GM19023 (cell line): ENCODE measurements around the gene CELF2.

ENCODE experiments used
- ATAC-seq: cut with Tn5 transposase; IDR thresholded peaks from one replicate; pipeline ENCODE4 v1.9.1; 2021; ENCODE audit warnings: mild to moderate bottlenecking, moderate library complexity; ENCODE audit not compliant: unreplicated experiment

The CELF2 gene

DNA sequence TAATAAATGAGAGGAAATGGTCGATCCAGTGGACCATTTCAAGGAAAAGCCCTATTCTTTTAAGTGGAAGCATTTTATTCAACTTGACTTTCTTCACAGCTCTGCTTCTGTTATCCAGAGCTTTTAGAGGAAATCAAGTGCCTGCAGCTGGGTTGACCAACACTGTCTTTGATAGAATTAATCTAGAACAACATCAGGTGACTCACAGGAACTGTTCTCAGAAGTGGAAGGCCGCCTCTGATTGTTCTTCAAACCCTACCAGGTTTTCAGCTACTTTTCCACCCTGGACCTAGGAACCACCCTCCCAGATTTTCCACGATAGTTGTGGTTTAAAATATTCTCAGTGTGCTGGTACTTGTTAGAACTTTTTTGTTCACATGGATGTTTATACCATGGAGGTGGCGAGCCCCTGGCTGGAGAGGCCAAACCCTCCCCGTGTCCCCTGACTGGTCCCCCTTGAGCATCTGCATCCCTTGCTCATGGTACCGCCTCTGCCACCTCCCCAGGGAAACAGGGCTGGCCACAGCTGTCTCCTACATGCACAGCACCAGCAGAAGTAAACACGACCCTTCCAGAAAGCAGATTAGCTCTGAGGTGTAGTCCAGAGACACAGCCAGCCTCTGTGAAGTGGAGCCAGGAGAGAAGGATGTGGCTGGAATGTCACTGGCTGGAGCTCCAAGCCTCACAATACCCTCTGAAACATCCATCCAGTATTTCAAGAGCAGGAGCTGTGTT is 300.4 kb downstream of the CELF2 start:
- no peak for ATAC-seq

DNA sequence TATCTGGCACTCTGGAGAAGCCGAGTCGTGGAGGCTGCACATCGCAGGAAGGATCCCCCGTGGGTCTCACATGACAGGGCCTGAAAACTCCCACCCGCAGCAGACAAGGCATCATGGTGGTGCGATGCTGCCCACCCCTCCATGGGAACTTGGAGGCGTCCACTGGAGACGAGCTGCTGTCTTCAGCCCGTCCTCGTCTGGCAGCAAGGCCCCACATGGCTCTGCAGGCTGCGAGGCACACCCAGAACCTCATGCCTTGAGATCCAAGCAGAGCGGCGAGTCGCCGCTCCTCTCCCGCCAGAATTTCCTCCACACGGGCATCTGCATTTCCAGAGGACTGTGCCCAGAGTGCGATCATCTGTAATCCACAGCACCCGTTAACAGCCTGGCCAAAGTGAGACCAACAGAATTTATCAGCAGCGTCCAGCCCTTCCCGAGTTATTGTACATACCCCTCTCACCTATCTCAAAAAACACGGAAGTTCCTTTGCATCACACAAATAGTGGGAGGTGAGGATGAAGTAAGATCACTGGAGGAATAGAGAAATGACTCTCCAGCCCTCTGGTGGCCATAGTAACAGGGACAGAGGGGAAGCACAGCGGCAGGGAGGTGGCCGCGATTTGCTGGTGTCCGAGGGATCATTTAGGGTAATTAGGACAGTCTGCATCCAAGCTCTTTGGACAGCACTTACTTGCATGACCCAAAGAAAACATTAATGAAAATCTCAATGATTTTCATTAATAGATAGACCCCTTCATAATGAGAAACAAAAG is 301.3 kb downstream of the CELF2 start:
- no peak for ATAC-seq

DNA sequence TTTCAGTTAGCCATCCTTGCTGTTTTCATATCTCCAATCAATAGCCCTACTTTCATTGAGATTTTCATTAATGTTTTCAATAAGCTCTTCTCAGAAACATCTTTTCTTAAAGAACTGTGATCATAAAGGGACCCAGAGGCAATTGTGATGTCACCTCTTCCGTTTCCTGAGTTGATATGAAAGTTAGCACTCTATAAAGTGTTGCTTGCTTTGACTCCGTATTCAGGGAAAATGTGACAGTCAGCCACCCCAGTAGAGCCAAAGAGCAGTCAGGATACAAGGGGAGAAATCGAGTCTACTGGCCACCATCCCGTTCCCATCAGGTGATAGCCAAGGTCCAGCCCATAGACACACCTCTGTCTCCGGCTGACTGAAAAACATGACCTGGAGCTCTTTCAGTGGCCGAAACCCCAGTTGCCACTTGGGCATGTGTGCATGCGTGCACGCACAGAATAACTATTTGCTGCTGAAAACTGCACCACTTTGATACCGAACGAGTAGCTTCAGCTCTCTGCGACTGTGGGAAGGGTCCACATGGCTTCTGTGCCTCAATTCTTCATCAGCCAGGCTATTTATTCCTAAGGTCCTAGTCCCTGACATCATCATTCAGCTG is 302.4 kb downstream of the CELF2 start:
- ATAC-seq: no peak

DNA sequence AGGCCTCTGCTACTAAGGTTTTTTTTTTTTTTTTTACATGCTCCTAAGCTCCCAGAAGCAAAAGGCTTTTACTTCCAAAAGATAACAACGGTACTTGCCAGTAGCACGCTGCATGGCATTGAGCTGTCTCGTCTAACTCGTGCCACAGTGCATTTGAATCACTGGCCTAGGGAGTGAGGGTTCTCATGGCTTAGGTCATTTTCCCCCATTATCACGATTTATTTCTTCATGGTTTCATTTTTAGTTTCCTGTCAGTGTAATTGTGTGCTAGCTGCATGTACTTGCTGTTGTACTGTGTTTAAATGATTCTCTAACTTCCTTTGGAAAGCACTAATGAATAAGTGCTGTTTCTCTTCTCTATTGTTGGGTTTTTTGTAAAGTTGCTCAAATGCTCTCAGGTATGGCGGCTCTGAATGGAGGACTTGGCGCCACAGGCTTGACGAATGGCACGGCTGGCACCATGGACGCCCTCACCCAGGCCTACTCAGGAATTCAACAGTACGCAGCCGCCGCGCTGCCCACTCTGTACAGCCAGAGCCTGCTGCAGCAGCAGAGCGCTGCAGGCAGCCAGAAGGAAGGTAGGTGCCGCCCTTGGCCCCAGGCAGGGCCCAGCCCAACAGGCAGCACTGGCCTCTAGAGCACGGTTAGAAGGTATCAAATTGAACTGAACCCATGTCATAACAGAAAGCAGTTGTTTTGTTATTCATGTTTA is 303.3 kb downstream of the CELF2 start:
- ATAC-seq: no peak

DNA sequence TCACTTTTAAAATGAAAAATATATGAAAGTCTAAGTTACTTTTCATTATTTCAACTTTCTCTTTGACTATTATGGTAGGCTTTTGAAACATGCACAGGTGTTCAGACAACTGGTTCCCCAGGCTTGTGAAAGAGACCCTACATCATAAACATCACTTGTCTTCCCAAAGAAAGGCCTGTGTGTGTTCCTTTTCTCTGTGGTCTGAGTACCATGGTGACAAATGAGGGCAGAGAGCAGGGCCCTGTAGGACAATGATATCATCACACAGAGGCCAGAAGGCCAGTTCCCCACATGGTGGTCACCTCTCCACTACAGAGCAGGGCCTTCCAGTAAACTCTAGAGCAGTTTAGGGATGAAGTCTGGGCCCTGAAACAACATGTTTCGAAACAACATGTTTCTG is 305.0 kb downstream of the CELF2 start:
- no peak for ATAC-seq

DNA sequence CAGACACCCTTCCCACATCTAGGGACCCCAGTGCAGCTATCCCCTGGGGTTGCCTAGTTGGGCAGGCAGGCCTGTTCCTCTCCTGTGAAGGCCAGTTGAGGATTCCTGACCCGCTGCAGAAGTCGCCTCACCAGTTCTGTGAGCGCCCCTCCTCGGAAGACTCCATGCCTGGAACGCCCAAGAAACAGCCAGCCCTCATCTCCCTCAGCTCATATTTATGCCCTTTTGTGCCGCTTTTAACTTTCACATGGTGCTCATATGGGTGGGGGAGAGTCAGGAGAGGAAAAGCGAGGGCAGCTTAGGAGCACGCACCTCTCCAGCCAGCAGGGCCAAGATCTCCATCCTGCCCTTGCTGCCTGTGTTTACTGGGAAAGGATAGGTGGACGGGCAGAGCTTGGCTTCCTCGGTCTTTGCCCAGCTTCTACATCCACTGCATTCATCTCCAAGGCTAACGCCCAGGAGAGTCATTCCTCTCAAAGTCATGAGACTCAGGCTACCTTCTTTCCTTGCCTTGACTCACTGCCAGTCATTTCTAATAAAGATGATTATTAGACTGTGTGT is 307.2 kb downstream of the CELF2 start:
- no peak for ATAC-seq

DNA sequence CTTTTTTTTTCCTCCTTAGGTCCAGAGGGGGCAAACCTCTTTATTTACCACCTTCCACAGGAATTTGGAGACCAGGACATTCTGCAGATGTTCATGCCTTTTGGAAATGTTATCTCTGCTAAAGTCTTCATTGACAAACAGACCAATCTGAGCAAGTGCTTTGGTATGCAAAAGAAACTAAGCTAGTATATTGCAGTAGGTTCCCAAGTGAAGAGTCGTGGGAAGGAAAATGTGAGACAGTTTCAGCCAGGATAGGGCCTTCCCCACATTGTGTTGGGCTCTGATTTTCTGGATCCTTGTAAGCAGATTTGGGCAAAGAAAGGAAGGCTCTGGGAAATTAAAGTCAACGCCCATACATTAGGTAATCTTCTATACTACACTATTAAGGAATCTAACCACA is 308.1 kb downstream of the CELF2 start:
- ATAC-seq: no peak

DNA sequence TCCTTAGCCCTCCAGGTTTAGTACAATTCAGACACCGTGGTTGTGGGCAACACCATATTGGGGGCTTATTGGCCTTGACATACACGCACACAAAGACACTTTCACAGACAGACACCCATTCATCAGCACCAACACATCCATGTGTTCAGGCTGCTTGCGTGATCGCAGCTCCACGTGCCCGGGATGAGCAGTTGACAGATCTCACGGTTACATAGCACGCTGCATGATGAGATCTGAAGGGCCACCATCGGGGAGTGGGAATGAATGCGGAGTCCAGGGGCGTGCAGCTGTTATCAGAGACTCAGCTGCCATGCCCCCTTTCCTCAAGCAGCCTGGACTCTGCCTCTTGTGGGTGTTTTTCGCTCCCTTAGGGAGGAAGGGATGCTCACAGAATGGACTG is 308.6 kb downstream of the CELF2 start:
- ATAC-seq: no peak

DNA sequence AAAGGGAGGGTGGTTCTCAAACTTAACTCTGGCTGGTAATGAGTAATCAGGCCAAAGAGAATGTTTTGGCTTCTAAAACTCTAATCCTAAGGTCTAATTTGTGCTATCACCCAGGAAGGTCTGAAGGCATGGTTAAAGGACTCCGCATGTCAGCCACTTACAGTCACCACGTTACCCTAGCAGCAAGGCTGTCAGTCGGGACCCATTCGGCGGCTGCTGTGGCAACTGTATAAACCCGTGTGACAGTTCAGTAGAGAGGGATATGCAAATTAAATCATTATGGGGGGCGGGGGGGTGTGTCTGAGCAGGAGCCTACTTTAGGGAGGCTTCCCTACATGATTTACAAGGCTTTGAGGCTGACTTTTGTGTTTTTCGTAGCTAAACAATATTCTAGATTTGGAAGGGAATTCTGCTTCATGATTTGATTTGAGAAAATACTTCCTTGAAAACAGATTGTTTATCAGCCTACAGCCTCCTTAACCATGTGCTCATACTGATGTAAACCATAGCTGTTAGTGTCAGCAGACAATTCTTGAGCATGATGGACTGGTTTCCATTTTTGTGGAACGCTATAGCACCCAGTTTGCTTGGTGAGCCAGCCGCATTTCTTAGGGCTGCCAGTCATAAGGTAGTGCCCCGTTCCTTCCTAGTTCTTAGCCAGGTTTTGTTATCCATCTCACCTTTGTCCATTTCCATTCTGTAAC is 309.4 kb downstream of the CELF2 start:
- no peak for ATAC-seq

DNA sequence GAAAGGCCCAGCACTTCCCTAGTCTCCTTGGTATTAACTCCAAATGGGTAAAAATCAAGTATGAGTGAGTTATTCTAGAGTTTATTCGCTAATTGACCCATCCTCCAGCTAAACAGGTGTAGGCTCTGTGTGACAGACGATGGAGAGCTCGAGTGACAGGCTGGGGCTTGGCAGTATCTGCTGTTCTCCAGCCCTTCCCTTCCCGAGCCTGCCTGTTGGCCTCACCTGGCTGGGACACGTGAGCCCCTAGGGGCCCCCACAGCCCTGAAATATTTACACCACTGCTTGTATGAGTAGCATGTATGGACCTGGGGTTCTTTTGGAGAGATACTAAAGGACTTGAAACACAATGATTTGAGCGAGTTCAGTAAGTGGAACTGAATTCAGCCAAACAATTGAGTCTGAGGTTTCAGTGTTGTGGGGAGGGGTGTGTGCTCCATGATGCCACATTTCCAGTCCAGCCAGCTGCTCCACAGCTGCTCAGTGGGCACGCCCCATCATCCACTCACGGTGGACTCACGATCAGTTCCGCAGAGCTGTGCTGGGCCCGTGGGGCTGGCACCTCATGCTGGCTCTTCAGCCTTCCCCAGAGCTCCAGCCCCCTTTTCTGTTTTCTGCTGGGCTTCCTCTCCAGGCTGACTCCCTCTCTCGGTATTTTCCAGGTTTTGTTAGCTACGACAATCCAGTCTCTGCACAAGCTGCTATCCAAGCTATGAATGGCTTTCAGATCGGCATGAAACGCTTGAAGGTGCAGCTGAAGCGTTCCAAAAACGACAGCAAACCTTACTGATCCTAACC is 310.8 kb downstream of the CELF2 start:
- ATAC-seq: no peak

DNA sequence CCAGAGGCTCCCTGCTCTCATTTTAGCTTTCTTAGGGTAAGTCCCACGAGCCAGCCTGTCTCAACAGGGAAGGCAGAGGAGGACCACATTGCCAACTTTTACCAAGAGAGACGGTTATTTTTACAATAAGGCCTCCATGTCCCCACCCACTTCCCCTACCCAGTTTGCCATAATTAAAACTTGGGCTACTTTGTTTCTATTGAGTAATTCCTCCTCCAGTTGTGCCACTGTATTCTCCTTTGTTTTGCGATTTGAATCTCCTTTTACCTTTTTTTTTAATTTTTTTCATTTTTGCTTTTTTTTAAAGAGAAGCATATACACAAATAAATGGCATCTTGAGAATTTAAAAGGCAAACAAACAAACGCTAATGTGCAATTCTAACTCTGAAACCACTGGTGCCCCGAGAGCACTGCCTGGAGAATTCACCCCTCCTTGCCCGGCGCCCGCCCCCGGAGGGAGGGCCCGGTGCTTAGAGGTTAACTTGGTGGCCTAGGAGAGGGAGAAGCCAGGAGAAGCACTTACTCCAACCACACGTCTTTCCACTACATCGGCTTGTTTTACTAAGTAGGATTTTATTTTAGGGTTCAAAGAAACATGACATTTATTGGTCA is 311.5 kb downstream of the CELF2 start:
- ATAC-seq: no peak

DNA sequence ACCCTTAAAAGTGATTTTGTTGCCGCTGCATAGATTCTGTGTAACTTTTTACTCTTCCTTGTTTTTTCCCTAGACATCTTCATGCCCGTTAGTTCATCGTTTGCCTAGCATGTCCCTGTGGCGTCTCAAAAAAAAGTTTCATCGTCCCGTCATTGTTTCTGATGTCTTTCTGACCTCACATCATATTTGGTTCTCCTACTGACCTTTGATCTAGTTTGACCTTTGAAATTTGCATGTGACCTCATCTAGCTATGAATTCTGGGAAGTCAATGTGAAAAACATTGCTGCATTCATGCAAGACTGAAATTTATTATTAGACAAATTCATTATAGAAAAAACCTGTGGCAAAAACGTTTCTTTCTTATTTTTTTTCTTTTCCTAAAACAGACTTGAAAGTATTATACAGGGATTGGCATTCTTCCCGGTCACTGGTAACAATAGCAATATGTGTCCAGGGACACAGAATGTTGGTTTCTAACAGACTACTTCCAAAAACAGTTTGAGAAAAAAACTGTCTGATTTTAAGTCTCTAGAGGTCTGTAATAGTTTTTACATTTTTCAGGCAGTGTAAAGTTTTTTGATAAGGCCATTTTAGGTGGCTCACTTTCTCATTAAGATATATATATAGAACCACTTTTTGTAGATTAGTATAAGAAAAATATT is 312.8 kb downstream of the CELF2 start:
- ATAC-seq: no peak

DNA sequence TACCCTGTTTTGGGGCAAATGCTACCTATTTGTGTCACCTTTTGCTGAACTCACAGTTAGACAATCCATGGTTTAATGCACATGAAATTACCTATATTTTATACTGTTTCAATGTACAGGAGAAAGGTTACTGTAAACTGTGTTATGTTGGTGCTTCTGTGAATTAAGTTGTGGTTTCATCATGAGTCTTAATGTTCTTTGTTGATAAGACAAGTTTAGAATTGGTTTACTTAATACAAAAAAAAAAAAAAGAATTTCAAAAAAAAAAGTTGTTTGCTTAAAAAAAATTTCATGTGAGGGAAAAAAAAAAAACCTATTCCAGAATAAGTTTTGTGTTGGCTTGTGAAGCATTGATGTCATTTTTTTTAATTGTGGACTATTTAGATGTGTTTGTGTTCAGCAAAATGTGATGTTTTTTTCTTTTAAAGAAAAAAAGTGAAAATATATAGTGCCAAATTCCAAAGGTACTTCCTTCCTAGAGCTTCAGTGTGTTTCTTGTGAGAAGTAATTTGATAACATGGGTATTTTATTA is 313.4 kb downstream of the CELF2 start:
- no peak for ATAC-seq

DNA sequence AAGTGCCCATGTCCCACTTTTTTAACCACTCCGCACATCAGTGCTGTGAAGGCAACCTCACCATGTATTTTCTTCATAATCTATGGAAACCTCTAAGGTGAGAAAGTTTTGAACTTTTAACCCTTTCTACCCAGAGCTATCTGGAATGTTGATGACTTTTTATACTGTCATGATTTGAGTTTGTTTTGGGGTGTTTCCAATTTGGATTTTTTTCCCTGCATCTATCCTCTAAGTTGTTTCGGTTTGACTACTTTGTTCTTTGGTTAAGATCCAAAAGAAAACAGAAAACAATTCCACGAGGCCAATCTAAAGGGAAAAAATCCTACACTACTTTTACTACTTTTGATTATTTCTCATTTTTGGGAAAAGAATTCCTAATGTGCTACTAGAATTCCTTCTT is 314.1 kb downstream of the CELF2 start:
- no peak for ATAC-seq

DNA sequence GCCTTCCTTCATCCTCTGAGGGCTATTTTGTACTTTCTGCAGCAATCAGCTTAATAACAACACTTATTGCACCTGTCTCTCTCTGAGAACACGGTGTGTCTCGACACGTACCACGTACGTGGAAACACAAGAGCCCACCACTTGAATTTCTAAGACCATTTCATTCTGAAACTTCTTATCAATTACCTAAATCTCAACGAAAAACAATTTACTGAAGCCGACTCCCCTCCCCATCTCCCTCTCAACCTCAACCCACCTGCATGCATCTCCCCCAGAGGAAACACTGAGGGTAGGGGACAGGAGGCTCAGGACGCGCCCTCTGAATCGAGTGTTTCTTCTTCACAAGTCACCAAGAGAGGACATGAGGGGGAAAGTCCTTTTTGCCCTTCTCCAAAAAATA is 315.2 kb downstream of the CELF2 start:
- ATAC-seq: no peak

DNA sequence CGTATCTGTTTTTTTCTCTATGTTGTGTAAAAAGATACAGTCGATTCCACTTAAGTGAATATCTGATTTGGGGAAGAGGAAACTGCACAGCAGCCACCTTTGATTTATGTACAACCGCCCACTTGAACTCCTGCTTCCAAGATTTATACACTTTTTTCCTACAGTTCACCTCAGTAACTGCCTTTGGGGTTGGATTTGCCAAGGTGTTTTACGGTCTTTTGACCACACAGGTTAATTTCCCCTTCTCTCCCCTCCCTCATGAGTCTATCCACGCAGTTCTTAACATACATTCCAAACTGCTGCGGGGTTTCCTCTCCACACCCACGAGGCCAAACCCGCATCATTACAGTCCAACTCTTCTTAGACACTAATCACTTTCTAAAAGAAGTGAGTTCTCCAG is 316.8 kb downstream of the CELF2 start:
- no peak for ATAC-seq

DNA sequence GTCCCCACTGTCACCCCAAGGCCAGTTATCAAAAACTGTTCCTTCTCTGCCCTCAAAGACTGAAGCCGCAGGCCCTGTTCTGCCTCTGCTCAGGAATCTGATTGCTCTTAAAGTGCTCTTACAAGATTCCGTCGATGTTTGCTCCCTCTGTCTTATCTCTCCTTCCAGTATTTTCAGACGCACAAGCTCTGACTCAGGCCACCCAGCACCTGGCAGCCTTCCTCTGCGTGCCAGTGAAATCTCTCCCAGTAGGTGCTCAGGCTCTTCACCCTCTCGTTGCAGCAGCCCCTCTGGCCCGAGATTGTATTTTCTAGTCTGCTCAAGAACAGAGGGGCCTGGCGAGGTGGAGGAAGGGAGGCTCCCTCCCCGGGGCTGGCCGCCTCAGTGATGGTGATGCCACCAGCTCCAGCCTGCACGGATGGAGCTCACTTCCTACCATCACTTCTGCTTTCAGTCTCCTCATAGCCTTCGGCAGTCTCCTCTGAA is 317.5 kb downstream of the CELF2 start:
- no peak for ATAC-seq

DNA sequence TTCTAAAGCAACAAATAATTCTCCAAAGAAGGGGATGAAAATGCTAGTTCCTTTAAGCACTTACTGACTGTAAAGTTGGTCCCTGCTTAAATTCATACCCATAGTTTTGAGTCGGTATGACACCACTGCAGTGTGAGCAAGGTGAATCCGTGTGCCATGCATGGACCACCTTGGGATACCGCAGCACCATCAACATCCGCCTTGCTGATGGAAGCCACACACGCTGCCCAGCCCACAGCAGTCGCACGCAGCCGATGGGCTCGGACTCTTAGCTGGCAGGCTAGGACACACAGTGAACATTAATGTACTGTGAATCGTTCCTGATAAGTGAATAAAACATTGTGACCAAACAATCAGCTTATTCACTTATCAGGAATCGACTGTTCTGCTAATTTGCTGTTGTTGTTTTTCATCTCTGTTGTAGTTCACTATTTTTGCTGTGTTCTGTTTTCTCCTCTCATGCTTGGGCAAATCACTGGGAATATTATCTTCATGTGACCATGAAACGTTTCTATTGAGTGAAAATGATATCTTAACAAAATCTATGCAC is 318.3 kb downstream of the CELF2 start:
- ATAC-seq: no peak
